Nephron (organoid): Measurements from ENCODE around the gene SH3GL1.

ENCODE experiments used
- H3K27ac Mint-ChIP-seq, 3 experiments: 2 replicates each; pipeline ENCODE4 v1.8.0; 2020; ENCODE audit warnings: mixed read lengths in 3 of 3, mild to moderate bottlenecking in 2 of 3, moderate library complexity in 1 of 3
- H3K27me3 Mint-ChIP-seq: 2 replicates; pipeline ENCODE4 v1.8.0; 2021; ENCODE audit warnings: low read depth, mild to moderate bottlenecking, moderate library complexity, mixed read lengths
- H3K36me3 Mint-ChIP-seq: 2 replicates; pipeline ENCODE4 v1.8.0; 2020; ENCODE audit warnings: low read depth, mixed read lengths
- H3K4me1 Mint-ChIP-seq: 2 replicates; pipeline ENCODE4 v1.8.0; 2020; ENCODE audit warnings: mixed read lengths
- H3K4me3 Mint-ChIP-seq, 3 experiments: 2 replicates each; pipeline ENCODE4 v1.8.0; 2020; ENCODE audit warnings: mild to moderate bottlenecking in 3 of 3, mixed read lengths in 3 of 3, moderate library complexity in 2 of 3
- H3K9me3 Mint-ChIP-seq: 2 replicates; pipeline ENCODE4 v1.8.0; 2020; ENCODE audit warnings: mixed read lengths
- CTCF ChIP-seq, 3 experiments: fragments of 200-600 bp; sonication (generic); IDR thresholded peaks; one replicate each; pipeline ENCODE4 v1.5.0; 2021; ENCODE audit warnings: antibody characterized with exemption in 3 of 3; ENCODE audit not compliant: unreplicated experiment in 3 of 3

Gene SH3GL1

GRCh38 chr19:4374498-4375163 lies 25.7 kb downstream of the SH3GL1 start:
- Mint-ChIP-seq H3K27ac (peak overlapping the region in 1 of 3 experiments; percentile 88), H3K36me3 (no peaks in the 10 kb centered on the region), H3K4me1 (peaks cover 60% of the 10 kb centered on the region), H3K27me3 (no peaks in the 10 kb centered on the region), H3K4me3 (no peak overlapping the region), H3K9me3 (no peaks in the 10 kb centered on the region)
- no peak for TF ChIP-seq CTCF (IDR thresholded peaks at IDR 0.05; ENCODE audit: unreplicated experiment in 3 of 3)

- peak overlapping the region; percentile 78 to 90 (median 87) for H3K27ac Mint-ChIP-seq
- TF ChIP-seq CTCF (IDR thresholded peaks at IDR 0.05; ENCODE audit: unreplicated experiment in 3 of 3): no peak
Measured at GRCh38 chr19:4373601-4374497, 26.5 kb downstream of the SH3GL1 start.

DNA sequence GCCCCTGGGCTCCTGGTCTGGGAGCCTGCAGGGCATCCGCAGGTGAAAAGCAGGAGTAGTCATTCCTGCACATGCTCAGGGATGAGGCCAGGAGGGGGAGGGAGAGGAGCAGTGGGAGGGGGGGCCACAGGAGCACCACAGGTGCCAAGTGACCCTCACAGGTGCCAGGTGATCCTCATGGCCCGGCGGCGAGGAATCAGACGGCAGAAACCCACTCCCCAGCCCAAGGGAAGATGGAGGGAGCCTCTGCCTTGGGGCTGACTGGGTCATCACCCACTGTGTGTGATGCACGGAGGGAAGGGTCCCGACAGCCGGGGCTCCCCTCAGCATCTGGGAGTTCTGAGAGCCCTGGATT lies 27.4 kb downstream of the SH3GL1 start:
- H3K36me3 Mint-ChIP-seq: no peaks in the 10 kb centered on the region
- H3K27me3 Mint-ChIP-seq: no peaks in the 10 kb centered on the region
- H3K4me3 Mint-ChIP-seq: no peak overlapping the region
- H3K4me1 Mint-ChIP-seq: peaks cover 63% of the 10 kb centered on the region
- no peaks in the 10 kb centered on the region for H3K9me3 Mint-ChIP-seq
- no peak for TF ChIP-seq CTCF (IDR thresholded peaks at IDR 0.05; ENCODE audit: unreplicated experiment in 3 of 3)
- H3K27ac Mint-ChIP-seq: no peak overlapping the region

More at GRCh38 chr19:4373601-4374497, 26.5 kb downstream of the SH3GL1 start:
- Mint-ChIP-seq H3K27me3 (no peaks in the 10 kb centered on the region), H3K9me3 (no peaks in the 10 kb centered on the region), H3K36me3 (no peaks in the 10 kb centered on the region), H3K4me1 (peaks cover 58% of the 10 kb centered on the region), H3K4me3 (peak overlapping the region in 1 of 3 experiments; percentile 52)

DNA sequence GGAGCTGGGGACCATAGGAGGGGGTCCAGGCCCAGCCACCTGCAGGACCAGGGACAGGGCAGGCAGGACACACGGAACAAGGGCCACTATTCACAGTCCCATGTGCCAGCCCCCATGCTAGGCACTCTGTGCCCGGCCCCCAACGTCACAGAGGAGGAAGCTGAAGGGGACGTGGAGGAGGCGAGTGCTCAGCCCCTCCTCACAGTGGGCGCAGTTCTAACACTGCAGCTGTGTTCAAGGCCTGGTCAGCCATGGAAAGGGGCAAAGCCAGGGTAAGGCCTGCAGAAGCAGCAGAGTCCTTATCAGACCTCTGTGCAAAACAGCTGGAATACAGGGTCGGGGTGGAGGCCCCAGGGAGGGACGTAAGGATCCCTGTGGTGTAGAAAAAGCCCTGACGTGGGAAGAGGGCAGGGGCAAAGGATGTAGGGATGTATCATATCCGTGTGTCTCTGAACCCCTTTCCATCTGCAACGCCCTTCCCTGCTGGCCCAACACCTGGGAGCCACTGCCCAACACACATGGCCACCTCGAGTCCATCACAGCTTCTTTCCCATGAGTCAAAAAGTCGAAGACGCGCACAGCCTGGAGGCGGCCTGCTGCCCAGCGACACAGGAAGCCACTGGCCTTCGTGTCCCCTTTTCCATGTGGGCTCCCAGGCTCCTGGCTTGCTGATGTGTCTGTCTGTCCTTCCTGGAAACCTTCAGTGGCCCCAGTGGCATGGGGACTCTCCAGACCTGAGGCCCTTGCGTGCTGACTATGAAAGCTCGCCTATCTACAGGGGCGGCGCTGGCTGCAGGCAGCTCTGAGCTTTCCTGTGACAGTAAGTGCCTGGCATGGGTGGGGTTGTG lies 28.0 kb downstream of the SH3GL1 start:
- H3K9me3 Mint-ChIP-seq: no peaks in the 10 kb centered on the region
- no peak for TF ChIP-seq CTCF (IDR thresholded peaks at IDR 0.05; ENCODE audit: unreplicated experiment in 3 of 3)
- H3K27ac Mint-ChIP-seq: peak overlapping the region; percentile 77 to 86 (median 79)
- H3K4me3 Mint-ChIP-seq: no peak overlapping the region
- H3K36me3 Mint-ChIP-seq: no peaks in the 10 kb centered on the region
- peaks cover 69% of the 10 kb centered on the region for H3K4me1 Mint-ChIP-seq
- no peaks in the 10 kb centered on the region for H3K27me3 Mint-ChIP-seq

DNA sequence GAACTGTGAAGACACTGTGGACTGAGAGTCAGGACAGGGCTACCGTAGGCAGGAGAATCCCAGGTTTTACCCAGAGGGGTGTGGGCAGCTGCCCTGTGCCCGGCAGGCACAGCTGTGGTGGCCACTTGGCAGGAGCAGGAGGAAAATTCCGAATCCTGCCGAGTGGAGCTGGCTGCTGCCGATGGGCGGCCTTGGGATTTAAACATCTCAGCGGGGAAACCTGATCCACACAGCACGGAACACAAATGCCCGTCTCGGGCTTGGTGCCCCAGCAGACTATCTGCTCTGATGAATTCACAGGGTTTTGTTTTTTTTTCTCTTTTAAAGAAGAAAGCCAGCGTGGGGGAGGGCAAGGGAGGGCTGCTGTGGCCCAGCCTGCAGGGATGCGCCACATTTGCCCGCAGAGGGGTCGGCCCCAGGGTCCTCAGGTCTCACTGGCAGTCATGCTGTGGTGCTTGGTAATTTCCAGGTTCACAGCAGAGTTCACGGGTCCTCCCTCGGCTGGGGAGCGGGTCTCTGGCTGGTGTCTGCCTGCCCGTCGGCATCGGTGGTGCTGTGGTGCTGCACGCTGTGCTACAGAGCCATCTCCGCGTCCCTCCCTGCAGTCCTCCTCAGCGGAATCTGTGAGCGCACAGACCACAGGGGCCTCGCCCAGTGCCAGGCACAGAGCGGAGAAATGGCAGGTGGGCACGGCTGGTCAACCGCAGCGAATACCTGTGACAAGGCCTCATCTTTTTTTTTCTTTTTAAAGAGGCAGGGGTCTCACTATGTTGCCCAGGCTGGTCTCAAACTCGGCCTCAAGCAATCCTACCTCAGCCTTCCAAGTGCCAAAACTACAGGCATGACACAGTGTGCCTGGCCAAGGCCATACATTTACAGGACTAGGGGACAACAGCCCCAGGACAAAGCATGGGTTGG lies 28.8 kb downstream of the SH3GL1 start:
- H3K9me3 Mint-ChIP-seq: no peaks in the 10 kb centered on the region
- peak overlapping the region; percentile 77 to 86 (median 79) for H3K27ac Mint-ChIP-seq
- H3K27me3 Mint-ChIP-seq: no peaks in the 10 kb centered on the region
- H3K36me3 Mint-ChIP-seq: no peaks in the 10 kb centered on the region
- H3K4me3 Mint-ChIP-seq: peak overlapping the region in 2 of 3 experiments; percentile 32 to 34
- TF ChIP-seq CTCF (IDR thresholded peaks at IDR 0.05; ENCODE audit: unreplicated experiment in 3 of 3): no peak
- peaks cover 66% of the 10 kb centered on the region for H3K4me1 Mint-ChIP-seq
